SK-MEL-5 (cell line): ENCODE measurements around the gene POLR3A. TPM values are rescaled to one million over a fixed set of nuclear protein-coding genes. Genes with fewer than 3 reads are reported as not detected.

ENCODE experiments used
- DNase-seq: peaks from one replicate; pipeline ENCODE4 v3.0.0-alpha.2; 2016; ENCODE audit warnings: low read depth, low spot score
- in situ Hi-C: cut with HindIII; loops from 2 replicates; pipeline ENCODE4 v1.10.0; 2016; ENCODE audit warnings: low sequenced_read_pairs, high pct_unique_total_duplicates, low pct_unique_long_range_greater_than_20kb
- total RNA-seq: library from RNA; depleted of rRNA; stranded (reverse); fragments of >200 nt; shearing (Covaris generic); gene quantifications from 2 replicates; pipeline ENCODE4 v1.2.3, GENCODE V29; 2014

The POLR3A gene
- total RNA-seq, 1 experiment from 2014 or later, result 8.7 TPM

- in situ Hi-C loops, result no loop called here
- peak; percentile 69 for DNase-seq
Measured at GRCh38 chr10:77970869-77971803, 58.2 kb downstream of the POLR3A start.

DNA sequence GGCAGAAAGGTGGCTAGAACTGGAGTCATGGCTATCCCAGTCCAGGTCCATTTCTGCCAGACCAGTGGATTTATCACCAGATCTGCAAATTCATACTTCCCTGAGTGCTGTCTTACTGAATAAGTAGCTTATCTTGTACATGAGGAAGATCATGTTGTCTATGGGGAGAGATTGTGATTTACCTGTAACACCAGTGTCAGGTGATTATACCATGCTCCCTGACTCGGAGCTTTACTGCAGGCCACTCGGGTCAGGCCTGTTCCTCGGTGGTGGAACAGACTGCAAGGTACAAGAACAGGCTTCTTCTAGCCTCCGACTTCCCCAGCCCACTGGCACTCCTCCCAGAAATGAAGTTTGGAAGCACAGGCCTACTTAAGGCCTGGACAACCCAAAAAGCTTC, 60.2 kb downstream of the POLR3A start:
- in situ Hi-C loops, result no loop called here

DNA sequence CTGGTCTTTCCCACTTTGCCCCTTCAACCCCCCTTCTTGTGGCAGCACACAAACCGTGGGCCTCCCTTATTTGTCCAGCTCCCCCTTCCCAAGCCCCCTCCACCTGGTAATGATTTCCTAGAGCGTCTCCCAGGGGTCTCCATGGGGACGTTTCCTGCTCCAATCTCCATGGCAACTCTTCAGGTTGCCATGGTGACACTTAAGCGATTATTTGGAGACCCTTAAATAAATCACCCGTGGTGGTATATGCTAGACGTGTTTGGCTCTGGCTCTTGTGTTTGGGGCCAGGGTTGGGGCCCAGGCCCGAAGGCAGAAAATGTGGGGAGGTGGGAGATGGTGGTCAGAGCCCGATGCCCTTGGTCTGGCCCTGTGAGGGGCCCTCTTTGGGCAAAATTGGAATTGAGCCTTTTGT, 61.7 kb downstream of the POLR3A start:
- no peak for DNase-seq
- in situ Hi-C loops, result no loop called here

More for the DNA sequence above, 60.2 kb downstream of the POLR3A start:
- no peak for DNase-seq

- no peak for DNase-seq
- in situ Hi-C loops, result no loop called here
Measured at GRCh38 chr10:77965294-77965693, 64.0 kb downstream of the POLR3A start.

- in situ Hi-C loops, result no loop called here
- DNase-seq, result no peak
Measured at GRCh38 chr10:77964811-77965210, 64.5 kb downstream of the POLR3A start.

- in situ Hi-C loops, result no loop called here
- no peak for DNase-seq
Measured at GRCh38 chr10:77963901-77964300, 65.4 kb downstream of the POLR3A start.

DNA sequence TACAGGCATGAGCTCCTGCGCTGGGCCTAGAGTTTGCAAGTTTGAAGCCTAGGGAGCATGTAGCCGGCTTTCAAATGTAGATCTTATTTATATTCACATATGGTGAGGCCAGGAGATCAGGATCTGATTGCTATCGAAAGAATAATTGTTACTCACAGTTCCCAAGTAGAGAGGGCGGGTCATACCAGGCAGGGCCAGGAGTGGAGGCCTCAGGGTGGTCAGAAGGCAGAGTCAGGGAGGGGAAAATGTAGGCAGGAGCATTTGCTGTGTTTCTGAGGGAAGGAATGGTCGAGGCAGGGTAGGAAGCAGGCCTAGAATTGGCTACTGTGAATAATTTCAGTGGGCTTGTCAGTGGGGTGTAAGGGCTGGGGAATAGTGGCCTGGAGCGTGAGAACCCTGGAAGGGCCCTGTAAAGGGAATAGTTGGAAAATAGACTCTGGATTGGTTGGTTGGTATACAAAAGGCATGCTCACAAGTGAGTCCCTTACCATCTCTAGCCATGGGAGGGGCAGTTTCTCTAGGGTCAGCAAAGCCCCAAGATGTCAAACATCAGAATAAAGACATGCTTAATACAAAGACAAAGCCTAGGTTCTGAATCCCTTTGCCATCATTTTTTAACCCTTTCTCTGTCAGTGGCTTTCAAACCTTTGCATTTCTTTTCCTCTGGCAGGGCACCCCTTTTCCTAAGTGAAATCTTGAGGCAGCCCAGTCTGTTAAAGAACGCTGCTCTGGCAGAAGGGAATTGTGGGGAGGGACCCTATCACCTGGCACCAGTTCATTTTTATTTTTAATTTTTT, 66.8 kb downstream of the POLR3A start:
- DNase-seq, result no peak

GRCh38 chr10:77961668-77962067, 67.6 kb downstream of the POLR3A start:
- no peak for DNase-seq
- in situ Hi-C loops, result no loop called here

More for the DNA sequence above, 66.8 kb downstream of the POLR3A start:
- in situ Hi-C loops, result no loop called here

- DNase-seq, result no peak
Measured at GRCh38 chr10:77960829-77961329, 68.4 kb downstream of the POLR3A start.

DNA sequence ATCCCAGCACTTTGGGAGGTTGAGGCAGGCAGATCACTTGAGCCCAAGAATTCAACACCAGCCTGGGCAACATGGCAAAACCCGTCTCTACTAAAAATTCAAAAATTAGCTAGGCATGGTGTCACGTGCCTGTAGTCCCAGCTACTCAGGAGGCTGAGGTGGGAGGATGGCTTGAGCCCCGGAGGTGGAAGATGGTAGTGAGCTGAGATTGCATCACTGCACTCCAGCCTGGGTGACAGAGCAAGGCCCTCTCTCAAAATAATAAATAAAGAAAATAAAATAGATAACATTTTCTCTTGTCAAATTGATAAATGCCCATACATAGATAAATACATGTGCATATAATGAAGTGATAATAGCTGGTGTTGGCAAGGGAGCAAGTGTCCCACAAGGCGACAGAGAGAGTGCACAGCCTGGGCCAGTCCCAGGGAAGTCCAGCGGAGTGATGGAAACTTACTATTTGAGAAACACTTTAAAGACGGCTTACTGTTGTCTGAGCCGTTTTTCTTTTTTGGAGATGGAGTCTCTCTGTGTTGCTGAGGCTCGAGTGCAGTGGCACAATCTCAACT, 69.3 kb downstream of the POLR3A start:
- in situ Hi-C loops, result no loop called here
- no peak for DNase-seq

More at GRCh38 chr10:77960829-77961329, 68.4 kb downstream of the POLR3A start:
- in situ Hi-C loops, result no loop called here

DNA sequence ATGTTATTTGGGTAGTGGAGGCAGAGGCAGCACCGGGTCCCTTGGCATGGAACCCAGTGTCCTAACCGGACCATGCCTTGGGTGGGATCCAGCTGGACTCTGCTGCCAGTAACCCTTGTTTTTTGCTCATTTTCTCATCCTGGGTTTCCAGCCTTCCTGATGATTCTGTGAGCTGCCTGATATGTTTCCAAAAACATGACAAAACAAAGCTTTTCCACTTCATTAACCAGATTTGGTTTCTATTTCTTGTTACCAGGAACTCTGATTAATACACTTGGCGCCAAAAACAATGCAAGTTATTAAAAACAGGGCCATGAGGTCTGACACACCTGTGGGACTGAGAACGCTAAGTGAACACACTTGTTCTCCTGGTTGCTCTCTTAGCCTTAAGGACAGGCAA, 69.9 kb downstream of the POLR3A start:
- in situ Hi-C loops, result no loop called here
- DNase-seq, result no peak

DNA sequence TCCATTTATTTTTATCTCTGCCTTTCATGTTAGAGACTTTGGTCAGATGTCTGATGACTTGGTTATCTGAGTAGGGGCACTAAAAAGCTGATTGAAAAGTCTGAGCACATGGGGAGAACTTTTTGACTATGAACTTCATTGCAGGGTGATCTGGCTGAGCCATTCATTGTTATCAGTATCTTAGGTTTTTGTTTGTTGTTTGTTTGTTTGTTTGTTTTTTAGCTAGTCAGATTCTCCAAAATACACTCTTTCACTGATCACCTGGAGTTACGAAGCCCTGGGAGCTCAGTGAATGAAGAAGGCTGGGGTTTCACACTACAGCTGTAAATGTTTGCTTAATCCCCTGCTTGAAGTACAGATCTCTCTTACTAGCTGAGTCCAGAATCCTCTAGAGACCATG, 74.2 kb downstream of the POLR3A start:
- in situ Hi-C loops, result no loop called here
- no peak for DNase-seq

DNA sequence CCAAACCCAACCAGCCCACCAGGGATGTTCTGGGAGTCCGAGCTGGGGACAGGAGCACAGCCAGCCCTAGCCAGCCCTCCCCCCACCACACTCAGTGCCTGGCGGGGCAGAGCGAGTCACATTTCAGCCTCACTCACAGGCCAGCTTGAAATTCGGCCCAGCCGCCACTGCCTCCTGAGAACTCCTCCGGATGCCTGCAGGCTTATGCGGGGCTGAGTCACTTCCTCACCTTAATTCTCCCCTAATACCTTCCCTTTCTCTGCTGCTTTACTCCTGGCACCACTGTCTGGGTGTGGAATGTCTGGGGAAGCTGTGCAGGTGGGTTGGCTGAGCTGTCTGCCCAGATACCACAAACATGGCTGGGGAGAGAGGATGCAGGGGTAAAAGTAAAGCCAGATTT, 80.1 kb downstream of the POLR3A start:
- DNase-seq, result no peak
- in situ Hi-C loops, result no loop called here

DNA sequence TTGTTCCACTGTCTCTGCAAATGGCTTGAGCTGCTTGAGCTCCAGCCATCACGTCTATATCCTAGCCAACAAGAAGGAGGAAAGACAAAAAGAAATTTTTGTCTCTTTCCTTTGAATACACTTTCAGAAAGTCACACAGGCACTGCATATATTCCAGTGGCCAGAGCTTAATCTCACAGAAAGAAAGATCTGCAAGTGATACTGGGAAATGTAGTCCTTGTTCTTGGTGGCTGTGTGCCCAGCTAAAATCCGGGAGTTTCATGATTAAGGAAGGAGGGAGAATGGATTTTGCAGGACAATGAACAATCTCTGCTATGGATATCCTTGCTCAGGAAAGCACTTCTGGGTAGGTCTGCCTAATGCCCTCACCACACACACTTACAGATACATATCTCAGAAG, 83.2 kb downstream of the POLR3A start:
- DNase-seq, result peak; percentile 59
- in situ Hi-C loops, result no loop called here

- in situ Hi-C loops, result no loop called here
- DNase-seq, result peak; percentile 42
Measured at GRCh38 chr10:77944519-77944918, 84.8 kb downstream of the POLR3A start.

DNA sequence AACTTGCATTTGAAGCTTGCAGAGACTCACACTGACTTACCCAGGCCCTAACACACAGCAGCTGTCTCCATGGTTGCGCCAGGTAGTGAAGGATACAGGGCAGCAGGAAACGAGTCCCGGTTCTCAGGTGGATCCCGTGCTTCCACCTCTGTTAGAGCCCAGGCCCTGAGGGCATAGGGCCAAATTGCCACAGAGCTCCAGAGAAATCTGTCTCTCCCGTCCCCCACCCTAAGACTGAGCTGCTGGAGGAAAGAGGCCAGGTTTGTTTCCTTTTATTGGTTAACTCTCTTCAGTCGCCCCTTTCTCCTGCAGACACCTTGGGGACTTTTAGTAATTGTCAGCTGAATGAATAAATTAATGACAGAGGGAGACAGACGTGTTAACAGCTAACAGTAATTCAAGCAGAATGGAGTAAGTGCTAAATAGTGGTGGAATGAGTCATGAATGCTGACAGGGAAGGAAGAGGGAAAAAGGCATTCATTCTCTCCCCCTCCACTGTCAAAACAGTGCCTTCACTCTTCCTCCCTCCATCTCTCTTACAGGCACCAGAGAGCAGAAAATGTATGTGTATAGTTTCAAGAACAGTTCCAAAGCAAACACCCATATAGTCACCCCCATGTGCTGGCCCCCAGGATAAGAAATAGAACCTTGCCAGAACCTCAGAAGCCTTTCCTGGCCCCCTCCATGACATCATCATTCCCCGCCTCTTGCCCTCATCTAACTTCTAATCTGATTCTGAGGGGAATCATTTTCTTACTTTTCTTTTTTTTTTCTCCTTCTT, 86.0 kb downstream of the POLR3A start:
- in situ Hi-C loops, result no loop called here
- DNase-seq, result peak; percentile 44

- DNase-seq, result no peak
- in situ Hi-C loops, result no loop called here
Measured at GRCh38 chr10:77941790-77942189, 87.5 kb downstream of the POLR3A start.
